Chondrocyte (in vitro differentiated cells): ENCODE results near the gene TBC1D5. TPM values are rescaled to one million over a fixed set of nuclear protein-coding genes. Genes with fewer than 3 reads are reported as not detected.

Experiments
- DNase-seq: peaks from one replicate; pipeline ENCODE4 v3.0.0; 2021; ENCODE audit warnings: mixed read lengths, low spot score
- H3K27ac Mint-ChIP-seq: one replicate; pipeline ENCODE4 v1.8.0; 2021; ENCODE audit warnings: mild to moderate bottlenecking, moderate library complexity, mixed read lengths; ENCODE audit not compliant: unreplicated experiment
- H3K27me3 Mint-ChIP-seq: 2 replicates; pipeline ENCODE4 v1.8.0; 2021; ENCODE audit warnings: low read depth, mixed read lengths
- H3K36me3 Mint-ChIP-seq: 2 replicates; pipeline ENCODE4 v1.8.0; 2021; ENCODE audit warnings: low read depth, mixed read lengths
- H3K4me1 Mint-ChIP-seq: 2 replicates; pipeline ENCODE4 v1.8.0; 2021; ENCODE audit warnings: low read depth, mild to moderate bottlenecking, mixed read lengths
- H3K4me3 Mint-ChIP-seq: one replicate; pipeline ENCODE4 v1.8.0; 2021; ENCODE audit warnings: mild to moderate bottlenecking, moderate library complexity, mixed read lengths; ENCODE audit not compliant: unreplicated experiment
- H3K9me3 Mint-ChIP-seq: 2 replicates; pipeline ENCODE4 v1.8.0; 2021; ENCODE audit warnings: low read depth, mixed read lengths
- CTCF ChIP-seq: fragments of 200-600 bp; sonication (generic); IDR thresholded peaks from 2 replicates; pipeline ENCODE4 v1.5.0; 2021; ENCODE audit warnings: antibody characterized with exemption, mild to moderate bottlenecking, moderate library complexity
- total RNA-seq: library from RNA; stranded (reverse); gene quantifications from 3 replicates; pipeline ENCODE4 v1.2.1, GENCODE V29; 2021

Gene TBC1D5
- total RNA-seq, 1 donor from 2014 or later: 44.6 TPM

DNA sequence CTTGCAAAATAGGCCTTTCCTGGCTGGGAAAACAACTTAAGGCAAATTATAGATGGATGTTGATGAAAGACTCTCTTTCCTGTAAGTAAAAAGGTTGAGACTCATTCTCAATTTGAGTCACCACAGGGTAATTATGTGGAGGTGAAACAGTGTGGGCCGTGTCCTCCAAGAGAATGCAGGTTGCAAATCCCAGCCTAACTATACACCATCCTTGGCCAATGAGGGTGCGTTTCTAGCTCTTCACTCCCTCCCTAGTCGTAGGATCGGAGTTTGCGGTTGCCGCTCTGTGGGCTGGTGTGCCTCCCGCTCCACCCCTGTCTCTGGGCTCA lies 597.8 kb downstream of the TBC1D5 start:
- TF ChIP-seq CTCF: no peak
- Mint-ChIP-seq H3K9me3 (peaks cover 9% of the 10 kb centered on the region), H3K27ac (no peak overlapping the region), H3K36me3 (no peaks in the 10 kb centered on the region), H3K27me3 (peaks cover 5% of the 10 kb centered on the region), H3K4me1 (no peaks in the 10 kb centered on the region), H3K4me3 (no peak overlapping the region)
- DNase-seq: no peak

DNA sequence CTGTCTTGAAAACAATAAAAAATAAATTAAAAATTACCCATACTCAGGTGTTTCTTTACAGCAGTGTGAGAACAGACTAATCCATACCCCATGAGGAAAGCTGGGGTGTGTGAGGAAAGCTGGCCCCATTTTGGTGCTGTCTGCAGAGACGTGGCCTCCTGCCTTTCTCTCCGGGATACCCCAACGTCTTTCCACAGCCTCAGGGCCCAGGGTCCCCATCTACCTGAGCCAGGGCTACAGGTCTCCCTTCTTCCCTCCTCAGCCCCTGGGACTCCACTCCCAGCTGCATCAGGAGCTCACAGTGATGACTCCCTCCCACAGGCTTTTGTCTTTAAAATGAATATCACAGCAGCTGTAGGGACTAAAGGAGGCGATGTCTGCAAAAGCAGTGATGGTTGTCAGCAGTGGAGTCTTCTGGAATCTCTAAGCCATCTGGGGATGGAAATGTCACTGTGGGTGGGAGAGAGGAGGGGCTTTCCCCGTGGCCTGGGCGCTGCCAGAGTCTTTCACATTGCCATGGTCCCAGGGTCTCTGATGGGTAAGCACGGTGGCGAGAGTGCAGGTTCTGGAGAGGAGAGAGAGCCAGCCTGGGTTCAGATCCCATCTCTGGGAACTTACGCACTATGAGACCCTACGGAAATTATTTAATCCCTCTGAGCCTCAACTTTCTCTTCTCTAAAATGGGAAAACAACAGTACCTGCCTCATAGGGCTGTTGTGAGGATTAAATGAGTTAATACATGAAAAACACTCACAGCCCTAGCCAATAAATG lies 598.4 kb downstream of the TBC1D5 start:
- peaks cover 9% of the 10 kb centered on the region for H3K9me3 Mint-ChIP-seq
- no peaks in the 10 kb centered on the region for H3K4me1 Mint-ChIP-seq
- no peaks in the 10 kb centered on the region for H3K36me3 Mint-ChIP-seq
- no peak for TF ChIP-seq CTCF
- DNase-seq: no peak
- no peak overlapping the region for H3K4me3 Mint-ChIP-seq
- H3K27ac Mint-ChIP-seq: no peak overlapping the region
- peaks cover 5% of the 10 kb centered on the region for H3K27me3 Mint-ChIP-seq

- Mint-ChIP-seq H3K9me3 (peaks cover 9% of the 10 kb centered on the region), H3K36me3 (no peaks in the 10 kb centered on the region), H3K27ac (no peak overlapping the region), H3K27me3 (peaks cover 5% of the 10 kb centered on the region), H3K4me1 (no peaks in the 10 kb centered on the region), H3K4me3 (no peak overlapping the region)
- DNase-seq: no peak
- no peak for TF ChIP-seq CTCF
These were observed 599.9 kb downstream of the TBC1D5 start for GRCh38 chr3:17142516-17142915.

DNA sequence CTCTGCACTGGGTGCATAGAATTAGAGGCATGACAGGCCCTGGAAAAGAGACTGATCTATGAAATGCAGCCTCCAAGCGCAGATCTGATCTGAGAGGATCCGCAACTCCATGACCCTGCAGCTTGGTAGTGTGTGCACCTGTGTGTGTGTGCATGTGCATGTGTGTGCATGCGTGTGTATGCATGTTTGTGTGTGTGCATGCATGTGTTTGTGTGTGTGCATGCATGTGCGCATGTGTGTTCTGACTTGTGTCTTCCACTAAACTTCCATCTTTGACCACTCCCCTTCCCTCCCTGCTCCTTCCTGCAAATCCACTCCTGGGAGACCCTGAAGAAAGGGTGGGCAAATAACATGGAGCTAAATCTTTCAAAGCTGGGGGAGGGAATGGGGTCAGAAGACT lies 600.7 kb downstream of the TBC1D5 start:
- Mint-ChIP-seq H3K4me3 (no peak overlapping the region), H3K27ac (no peak overlapping the region), H3K36me3 (no peaks in the 10 kb centered on the region), H3K4me1 (no peaks in the 10 kb centered on the region), H3K27me3 (peaks cover 5% of the 10 kb centered on the region), H3K9me3 (peaks cover 9% of the 10 kb centered on the region)
- DNase-seq: no peak
- no peak for TF ChIP-seq CTCF

DNA sequence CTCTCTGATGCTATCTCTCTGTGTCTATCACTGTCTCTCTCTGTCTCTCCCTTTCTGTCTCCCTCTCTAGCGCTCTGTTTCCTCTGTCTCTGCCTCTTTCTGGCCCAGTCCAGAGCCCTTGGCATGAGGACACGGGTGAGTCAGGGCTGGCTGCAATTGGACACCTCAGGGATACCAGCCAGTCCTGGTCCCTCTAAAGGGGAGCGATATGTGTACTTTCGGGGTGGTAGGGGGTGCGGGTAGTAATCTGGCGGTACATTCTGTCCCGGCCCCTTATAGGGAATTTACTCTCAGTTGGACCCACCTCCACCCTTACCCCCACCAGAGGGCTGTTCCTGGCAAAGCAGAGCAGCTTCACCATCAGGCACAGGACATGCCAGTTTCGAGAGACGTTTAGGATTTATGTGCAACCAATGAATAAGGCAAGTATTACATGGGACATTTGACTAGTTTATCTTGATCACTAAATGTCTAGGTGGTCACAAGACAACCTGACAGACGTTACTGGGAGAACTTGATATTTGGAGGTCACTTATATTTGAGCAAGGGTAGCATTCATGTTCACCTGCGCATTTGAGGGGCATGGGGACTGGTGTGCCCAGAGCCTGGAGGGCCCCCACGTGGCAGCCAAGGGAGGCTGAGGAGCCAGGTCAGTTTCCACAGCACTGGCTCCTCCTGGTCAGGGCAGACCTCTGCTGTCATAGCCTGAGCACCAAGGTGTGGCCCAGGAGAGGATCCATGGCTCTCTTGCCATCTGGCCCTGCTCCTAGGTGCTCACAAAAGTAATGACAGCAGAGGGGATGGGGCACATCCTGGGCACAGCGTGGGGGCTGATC lies 601.5 kb downstream of the TBC1D5 start:
- no peaks in the 10 kb centered on the region for H3K36me3 Mint-ChIP-seq
- no peaks in the 10 kb centered on the region for H3K4me1 Mint-ChIP-seq

More for the DNA sequence above, 601.5 kb downstream of the TBC1D5 start:
- peaks cover 5% of the 10 kb centered on the region for H3K27me3 Mint-ChIP-seq
- DNase-seq: no peak
- no peak overlapping the region for H3K27ac Mint-ChIP-seq
- TF ChIP-seq CTCF: no peak
- peaks cover 9% of the 10 kb centered on the region for H3K9me3 Mint-ChIP-seq
- H3K4me3 Mint-ChIP-seq: no peak overlapping the region
